GF-D8 (cell line): ENCODE data around the gene TRRAP.

Experiments
- DNase-seq: peaks from one replicate; lab custom pipeline; 2025; lab: John Stamatoyannopoulos, UW

TRRAP gene

DNA sequence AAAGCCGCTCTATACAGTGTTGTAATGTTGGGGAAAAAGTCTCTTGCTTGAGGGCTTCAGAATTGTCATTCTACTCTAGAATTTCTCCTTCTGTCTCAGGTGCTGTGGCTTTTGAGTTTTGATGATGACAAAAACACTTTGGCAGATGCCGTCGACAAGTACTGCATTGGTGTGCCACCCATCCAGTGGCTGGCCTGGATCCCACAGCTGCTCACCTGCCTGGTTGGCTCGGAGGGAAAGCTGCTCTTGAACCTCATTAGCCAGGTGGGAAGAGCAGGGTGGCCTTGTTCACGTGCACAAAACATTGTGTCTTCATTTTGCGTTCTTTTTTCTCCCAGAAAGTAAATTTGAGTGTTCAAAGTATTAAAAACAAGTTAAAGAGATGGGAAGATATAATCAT, 112.0 kb downstream of the TRRAP start:
- no peak for DNase-seq

DNA sequence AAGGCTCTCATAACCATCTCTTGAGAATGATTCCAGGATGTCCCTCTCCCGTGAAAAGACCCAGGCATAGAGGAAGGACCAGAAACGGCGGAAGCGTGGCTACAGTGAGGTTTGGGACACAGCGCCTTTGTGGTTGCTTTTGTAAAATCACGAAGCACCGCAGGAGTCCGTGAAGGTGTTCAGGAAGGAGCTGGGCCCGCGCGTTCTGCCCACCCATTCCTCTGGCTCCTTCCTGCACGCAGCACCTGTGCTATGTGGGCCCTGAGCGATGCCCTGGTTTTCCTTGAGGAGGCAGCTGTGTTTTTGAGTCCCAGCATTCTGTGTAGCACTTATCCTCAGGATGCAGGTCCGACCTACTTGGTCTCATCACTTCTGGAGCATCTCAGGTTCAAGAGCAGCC, 112.8 kb downstream of the TRRAP start:
- DNase-seq, result no peak

DNA sequence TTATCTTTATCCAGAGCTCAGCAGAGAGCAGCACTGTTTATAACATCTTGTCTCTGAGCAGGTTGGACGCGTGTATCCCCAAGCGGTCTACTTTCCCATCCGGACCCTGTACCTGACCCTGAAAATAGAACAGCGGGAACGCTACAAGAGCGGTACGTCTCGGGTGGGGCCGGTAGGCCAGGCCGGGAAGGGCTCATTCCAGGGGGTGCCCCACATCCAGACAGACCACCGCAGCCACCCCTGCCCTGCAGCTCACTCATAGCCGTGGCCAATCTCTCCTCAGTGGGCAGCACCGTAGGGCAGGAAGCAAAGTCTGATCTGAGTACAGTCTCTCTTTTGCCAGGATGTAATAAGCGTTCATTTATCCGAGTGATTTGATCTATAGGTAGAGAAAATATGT, 113.7 kb downstream of the TRRAP start:
- no peak for DNase-seq

DNA sequence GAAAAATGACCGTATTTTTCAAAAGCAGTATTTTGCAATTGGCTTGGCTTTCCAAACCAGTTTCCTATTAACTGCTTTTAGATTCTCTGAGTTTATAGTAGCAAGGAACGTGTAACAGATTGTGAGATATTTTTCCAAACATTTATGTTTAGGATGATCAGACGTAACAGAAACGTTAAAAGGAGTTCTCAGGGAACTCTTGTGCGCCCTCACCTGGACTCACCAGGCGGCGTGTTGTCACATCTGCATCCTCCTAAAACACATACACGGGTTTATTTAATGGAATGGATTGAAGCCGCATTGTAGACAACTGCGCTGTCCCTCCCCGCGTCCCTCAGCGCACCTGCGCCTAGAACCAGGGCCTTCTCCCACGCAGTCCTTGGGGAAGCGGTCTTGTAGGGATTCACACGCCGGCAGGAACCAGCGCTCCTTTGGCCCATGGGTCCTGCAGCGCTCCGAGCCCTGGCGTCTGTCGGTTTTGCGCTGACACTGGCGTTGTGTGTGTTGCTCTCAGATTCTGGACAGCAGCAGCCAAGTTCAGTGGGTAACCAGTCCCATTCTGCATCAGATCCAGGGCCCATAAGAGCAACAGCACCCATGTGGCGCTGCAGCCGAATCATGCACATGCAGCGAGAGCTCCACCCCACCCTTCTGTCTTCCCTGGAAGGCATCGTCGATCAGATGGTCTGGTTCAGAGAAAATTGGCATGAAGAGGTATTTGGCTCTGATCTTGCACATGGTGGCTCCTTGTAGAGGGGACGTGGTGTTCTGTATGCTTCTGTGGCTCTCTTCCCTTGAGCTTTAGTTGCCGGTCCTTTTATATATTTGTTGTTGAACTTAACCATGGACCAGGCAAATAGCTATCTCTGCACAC, 114.9 kb downstream of the TRRAP start:
- no peak for DNase-seq

DNA sequence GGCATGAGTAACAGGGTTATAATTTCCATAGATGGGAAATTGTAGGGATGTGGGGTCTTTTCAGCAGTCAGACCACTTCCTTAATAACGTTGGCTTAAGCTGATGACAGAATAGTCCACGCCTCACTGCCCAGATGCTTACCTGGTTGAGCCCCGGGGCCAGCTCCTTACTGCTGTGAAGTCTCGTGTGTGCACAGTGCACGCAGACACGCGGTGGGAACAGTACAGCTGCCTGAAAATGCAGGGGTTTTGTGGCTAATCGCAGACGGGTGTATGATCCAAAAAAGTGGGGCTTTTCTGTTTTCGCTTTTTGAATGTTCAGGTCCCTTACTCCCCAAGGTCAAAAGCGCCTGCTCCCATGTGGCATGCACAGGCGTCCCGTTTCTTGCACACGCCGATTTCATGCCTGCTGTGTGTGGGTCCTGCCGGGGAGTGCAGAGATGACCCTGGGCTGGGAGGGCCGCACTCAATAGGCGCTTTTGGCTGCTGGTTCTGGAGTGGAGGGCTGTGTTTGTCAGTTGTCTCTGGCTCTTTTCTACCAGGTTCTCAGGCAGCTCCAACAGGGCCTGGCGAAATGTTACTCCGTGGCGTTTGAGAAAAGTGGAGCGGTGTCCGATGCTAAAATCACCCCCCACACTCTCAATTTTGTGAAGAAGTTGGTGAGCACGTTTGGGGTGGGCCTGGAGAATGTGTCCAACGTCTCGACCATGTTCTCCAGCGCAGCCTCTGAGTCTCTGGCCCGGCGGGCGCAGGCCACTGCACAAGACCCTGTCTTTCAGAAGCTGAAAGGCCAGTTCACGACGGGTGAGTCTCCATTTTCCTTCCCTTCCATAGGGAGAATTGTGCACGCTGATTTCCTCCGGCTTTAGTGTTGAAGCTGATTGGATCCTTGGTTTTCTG, 116.0 kb downstream of the TRRAP start:
- no peak for DNase-seq

DNA sequence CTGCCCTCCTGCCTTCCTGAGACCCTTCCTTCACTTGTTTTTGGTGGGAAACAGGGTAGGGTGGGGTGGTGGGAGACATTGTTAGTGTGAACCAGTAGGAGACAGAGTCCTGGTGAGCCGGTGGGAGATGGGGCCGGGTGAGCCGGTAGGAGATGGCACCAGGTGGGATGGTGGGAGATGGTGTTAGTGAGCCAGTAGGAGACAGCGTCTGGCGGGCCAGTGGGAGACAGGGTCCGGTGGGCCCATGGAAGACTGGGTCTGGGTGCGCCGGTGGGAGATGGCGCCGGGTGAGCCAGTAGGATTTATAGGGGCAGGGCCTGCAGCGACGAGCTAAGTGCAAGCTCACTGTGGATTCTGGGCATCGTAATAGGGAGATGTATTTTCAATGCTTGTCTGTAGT, 116.8 kb downstream of the TRRAP start:
- DNase-seq, result no peak

DNA sequence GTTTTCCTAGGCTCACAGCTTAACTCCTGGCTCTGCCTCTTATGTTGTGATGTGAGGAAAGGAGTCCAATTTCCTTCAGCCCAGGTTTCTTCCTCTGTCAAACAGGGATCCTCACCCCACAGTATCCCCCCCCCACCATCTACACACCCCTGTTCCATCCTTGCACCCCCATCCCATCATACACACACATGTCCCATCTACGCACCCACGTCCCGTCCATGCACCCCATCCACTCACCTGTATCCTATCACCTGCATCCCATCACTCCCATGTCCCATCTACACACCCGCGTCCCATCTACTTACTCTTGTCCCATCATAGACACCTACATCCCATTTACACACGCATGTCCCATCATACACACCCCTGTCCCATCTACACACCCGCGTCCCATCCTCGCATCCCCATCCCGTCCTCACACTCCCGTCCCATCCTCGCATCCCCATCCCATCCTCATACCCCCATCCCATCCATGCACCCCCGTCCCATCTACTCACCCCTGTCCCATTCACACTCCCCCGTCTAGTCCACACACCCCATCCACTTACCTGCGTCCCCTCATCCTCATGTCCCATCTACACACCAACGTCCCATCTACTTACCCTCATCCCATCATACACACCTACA, 117.3 kb downstream of the TRRAP start:
- DNase-seq, result no peak

DNA sequence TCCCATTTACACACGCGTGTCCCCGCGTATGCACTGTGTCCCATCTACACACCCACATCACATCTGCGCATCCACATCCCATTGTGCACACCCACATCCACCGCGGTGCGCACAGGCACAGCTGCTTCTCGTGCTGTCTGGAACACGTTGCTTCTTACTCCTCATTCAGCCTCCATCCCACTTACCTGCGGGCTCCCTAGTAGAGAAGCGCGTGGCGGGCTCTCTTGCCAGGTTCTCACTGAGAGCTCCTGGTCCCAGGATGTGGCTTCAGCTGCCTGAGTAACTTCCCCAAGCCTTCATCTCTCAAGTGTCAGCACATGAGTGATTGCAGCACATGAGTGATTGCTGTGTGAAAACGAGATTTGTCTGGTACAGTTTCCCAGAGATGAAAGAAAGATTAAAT, 117.8 kb downstream of the TRRAP start:
- no peak for DNase-seq

DNA sequence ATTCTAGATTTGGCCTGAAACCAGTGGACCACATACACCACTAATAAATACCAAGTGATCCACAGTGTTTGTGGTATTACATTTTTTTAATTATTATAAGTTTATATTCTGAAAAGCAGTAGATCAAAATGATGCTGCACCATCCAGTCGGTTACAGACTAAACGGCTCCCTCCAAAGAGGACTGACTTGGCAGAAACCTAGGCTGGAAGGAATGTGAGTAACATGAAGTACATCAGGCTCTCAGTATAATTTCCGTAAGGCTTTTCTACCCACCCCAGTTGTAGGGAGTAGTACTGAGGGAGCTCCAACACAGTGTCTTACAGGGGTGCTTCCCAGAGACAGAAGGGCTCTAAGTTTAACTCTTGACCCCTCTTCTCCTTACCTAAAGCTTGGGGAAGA, 119.5 kb downstream of the TRRAP start:
- DNase-seq, result no peak

DNA sequence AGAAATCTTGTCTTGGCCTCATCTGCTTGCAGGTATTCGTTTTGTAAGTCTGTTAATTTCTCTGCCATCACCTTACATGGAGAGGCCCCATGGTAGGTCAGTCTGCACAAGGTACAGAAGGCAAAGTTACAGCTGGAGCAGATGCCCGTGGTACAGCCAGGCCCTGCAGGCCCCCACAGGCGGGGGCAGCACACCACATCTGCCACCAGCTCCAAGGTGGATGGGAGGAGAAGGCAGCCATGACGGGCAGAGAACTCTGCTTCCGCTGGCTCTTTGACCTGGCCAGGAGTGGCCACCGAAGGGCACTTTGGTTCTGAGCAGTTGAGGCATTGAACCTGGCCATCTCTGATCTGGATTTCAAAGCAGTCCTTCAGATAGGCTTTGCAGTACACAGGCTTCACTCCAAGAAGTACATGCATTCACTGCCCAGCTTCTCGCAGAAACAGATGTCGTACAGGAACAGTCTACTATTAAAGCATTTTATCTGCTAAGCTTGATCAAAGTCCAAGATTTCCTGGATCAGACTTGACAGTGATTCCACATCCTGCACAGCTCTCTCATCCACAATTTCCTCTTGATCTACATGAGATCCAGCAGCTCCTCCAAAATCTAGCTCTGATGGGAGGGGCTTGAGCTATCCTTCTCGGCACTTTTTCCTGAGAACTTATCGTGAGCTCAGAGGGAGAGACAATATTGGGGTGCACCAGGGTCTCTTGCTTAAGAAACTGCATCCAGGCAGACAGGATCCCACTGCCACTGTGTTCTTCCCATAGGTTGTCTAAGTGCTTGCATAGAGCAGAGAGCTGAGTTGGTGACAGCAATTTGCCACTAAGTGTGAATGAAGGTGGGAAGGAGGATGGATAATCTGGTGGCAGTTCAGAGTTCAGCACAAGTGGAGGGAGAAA, 120.7 kb downstream of the TRRAP start:
- DNase-seq, result no peak

DNA sequence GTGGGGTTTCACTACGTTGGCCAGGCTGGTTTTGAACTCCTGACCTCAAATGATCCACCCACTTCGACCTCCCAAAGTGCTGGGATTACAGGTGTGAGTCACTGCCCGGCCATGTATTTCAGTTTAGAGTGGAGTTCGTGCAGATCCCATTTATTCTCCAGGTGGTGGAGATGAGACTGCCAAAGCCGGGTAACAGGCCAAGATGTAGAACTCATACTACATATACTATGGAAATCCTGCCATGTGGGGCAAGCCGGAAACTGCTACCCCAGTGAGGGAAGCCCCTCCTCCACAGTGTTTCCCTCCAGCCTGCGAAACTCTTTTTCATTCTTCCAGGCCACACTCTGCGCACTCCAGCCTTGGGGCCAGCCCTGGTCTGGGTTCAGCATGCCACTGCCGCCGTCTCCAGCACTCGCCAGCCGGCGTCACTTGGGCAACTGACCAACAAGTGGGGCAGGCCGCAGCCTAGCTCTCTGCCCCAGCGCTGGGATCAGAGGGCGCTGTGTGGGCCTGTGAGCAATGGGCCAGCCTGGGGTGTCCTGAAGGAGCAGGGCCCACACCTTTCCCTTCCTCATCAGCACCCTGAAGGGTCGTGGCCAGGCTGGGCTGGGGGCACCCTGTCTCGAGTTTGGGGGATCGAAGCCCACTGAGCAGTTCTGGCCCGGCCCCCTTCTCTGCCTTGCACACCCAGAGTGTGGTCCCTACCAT, 122.0 kb downstream of the TRRAP start:
- DNase-seq, result no peak

DNA sequence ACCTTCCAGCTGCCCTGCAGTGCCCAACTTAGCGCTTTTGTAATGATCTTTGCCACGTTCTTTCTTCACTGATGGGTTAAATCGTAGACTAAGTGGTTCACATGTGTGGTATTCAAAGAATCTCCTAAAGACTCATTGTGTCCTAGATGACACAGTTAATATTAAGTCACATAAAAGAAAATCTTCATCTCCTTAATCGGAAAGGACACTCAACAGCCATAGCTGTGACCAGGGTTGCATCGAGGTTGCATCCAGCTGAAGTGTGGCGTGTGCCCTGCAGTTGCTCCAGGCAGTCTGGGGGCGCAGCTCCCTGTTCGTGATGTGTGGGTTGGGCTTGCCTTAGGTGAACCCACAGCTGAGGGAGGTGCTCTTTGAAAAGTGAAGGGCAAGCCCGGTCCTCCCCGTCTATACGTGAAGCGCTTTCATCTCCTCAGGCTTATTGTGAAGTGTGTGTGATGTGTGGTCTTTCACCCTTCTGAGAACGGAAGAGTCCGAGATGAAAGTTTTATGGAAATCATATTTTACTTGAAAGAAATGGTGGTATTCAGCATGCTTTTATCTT, 122.7 kb downstream of the TRRAP start:
- no peak for DNase-seq

DNA sequence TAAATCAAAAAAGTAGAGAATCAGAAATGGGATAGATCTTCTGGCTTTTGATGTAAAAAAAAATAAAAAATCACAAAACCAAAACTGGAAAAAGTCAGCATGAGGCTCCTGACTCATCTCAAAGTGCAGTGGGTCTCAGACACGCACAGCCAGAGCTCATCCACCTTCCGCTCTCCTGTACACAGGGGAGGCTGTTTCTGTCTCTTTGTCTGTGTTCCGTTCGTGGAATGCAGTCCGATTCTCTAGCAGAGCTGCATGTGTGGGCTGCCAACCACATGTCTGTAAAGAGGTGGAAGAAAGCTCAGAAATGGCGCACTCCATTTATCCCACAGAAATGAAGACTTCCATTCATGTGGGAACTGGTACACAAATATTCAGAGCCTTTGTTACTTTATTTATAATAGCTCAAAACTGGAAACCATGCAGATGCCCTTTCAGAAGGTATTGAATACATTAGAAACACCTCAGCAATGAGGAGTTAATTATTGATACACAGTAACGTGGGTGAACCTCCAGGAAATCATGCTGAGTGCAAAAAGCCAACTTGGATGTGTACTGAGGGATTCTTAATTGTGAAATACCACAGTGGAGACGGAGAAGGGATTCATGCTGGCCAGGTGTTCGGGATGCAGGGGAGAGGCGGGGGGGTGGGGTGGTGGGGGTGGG, 123.3 kb downstream of the TRRAP start:
- no peak for DNase-seq

DNA sequence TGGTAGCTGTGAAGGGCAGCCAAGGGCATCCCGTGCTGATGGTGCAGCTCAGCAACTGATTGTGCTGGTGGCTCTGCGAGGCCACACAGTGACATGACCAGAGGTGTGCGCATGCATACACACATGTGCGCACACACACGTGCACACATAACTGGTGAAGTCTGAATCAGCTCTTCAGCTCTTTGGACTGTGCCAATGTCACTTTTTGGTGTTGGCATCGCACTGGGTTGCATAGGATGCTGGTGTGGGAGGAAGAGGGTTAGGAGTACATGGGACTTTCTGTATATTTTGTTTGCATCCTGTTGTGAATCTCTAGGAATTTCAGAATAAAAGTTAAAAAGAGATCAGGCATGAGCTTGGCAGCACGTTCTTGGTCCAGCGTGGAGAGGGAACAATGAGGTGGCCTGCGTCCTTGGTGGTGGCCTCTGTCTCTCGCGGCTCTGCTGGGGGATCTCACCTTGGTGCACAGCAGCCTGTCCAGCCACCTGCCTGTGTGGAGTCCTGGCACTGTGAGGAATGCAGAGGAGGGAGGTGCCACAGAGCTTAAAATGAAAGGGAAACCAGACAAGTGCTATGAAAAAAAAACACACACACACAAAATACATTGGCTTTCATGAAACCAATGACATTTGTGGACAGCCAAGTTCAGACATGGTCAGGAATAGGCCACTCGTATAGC, 124.0 kb downstream of the TRRAP start:
- DNase-seq, result no peak

DNA sequence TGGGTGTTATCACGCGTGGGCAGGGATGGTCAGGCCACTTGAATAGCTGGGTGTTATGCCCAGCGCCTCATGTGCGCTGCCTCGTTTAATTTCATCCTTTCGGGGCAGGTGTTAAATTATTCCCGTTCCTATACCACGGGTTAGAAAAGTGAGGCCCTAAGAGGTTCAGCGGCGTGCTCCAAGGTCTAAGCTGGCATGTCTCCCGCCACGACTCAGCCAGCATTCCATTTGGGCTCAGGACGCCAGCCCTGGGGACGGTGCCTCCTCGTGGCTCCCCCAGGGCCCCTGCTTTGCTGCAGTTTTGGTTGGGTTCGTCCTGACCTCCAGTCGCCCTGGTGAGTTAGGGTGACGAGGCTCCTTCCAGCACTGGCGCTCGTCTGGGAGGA, 124.5 kb downstream of the TRRAP start:
- no peak for DNase-seq

DNA sequence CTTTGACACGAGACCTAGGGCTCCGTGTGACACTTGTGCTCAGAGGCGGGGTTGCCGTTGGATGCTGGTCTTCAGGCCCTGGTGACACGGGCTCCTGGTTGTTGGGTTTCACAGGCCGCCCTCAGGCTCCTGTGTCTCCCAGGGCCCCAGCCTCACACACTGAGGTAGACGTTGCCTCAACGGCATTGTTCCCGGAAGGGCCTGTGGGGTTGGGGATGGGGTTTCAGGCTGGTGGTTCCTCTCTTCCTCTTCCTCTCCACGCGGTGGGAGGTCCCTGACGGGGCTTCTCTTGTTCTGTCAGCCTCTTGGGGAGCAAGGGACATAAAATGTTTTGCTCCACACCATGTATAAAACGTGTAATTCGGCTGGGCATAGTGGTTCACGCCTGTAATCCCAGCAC, 125.1 kb downstream of the TRRAP start:
- no peak for DNase-seq

DNA sequence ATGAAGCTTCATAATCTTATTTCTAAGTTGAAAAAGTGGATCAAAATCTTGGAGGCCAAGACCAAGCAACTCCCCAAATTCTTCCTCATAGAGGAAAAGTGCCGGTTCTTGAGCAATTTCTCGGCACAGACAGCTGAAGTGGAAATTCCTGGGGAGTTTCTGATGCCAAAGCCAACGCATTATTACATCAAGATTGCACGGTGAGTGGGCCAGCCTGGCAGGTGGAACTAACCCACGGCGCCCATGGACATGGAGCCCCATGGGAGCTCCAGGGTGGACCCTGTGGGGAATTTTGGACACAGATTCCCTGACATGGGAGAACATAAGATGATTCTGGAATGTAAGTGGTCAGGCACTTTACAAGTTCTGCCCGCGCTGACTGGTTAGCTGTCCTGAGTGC, 125.9 kb downstream of the TRRAP start:
- DNase-seq, result no peak

DNA sequence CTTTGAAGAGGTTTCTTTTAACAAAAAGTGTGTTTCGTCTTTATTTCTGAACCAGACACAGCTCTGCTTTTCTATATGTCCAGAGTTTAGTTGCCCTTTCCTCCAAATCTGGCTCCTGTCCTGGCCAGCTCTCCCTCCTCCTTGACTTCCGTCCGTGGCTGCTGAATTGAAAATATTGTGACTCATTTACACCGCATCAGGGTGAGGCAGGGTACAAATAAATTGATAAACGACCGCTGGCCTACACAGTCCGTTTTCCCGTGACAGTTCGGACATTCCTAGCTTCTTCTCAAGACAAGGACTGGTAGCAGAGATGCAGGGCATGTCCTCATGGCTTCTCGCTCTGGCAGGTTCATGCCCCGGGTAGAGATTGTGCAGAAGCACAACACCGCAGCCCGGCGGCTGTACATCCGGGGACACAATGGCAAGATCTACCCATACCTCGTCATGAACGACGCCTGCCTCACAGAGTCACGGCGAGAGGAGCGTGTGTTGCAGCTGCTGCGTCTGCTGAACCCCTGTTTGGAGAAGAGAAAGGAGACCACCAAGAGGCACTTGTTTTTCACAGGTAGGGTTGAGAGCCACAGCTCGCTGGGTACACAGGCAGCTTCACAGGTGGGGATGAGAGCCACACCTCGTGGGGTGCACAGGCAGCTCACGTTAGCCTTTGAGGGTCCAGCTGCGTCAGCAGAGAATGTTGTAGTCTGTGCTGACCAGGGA, 126.6 kb downstream of the TRRAP start:
- DNase-seq, result no peak

DNA sequence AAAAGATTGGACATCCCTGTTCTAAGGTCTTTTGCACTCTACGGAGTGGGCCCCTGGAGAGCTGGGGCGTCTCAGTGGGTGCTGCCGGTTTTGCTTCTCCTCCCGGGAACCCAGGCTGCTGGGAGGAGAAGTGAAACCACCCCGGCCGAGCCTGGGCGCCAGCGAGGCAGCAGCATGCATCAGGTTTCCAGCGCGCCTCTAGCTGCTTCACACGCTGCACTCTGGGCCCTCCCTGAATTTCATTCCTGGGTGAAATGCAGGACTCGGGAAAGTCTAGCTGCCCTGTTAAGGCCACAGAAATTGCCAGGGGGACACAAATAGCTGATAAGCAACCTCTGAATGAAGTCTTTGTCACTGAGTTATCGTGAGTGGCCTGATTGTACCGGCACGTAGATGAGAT, 127.4 kb downstream of the TRRAP start:
- no peak for DNase-seq
